HG03469 (cell line): ENCODE results near the gene KRT84.
"Not testable (repeated sequence)": the region's sequence is repeated elsewhere in the genome, so short reads cannot be mapped to it uniquely, and the experiment has no call there.

Source experiments
- ATAC-seq: cut with Tn5 transposase; IDR thresholded peaks from one replicate; pipeline ENCODE4 v1.9.1; 2021; ENCODE audit warnings: mild to moderate bottlenecking, moderate library complexity, moderate number of reproducible peaks; ENCODE audit not compliant: unreplicated experiment

Gene KRT84

GRCh38 chr12:52346593-52346992 is 38.9 kb downstream of the KRT84 start:
- ATAC-seq, result no peak

GRCh38 chr12:52345041-52345440 is 40.4 kb downstream of the KRT84 start:
- ATAC-seq, result not testable (repeated sequence)

GRCh38 chr12:52344111-52344510 is 41.3 kb downstream of the KRT84 start:
- no peak for ATAC-seq

- no peak for ATAC-seq
Measured at GRCh38 chr12:52343550-52343949, 41.9 kb downstream of the KRT84 start.

- no peak for ATAC-seq
Measured at GRCh38 chr12:52342781-52343490, 42.5 kb downstream of the KRT84 start.

- no peak for ATAC-seq
Measured at GRCh38 chr12:52341066-52341580, 44.3 kb downstream of the KRT84 start.

- ATAC-seq, result no peak
Measured at GRCh38 chr12:52338241-52338960, 47.1 kb downstream of the KRT84 start.

GRCh38 chr12:52337054-52337453 is 48.4 kb downstream of the KRT84 start:
- ATAC-seq, result no peak

- no peak for ATAC-seq
Measured at GRCh38 chr12:52336641-52337040, 48.8 kb downstream of the KRT84 start.

GRCh38 chr12:52335598-52336262 is 49.7 kb downstream of the KRT84 start:
- no peak for ATAC-seq

- ATAC-seq, result no peak
Measured at GRCh38 chr12:52334185-52334584, 51.3 kb downstream of the KRT84 start.

- ATAC-seq, result no peak
Measured at GRCh38 chr12:52333321-52333720, 52.1 kb downstream of the KRT84 start.

- no peak for ATAC-seq
Measured at GRCh38 chr12:52332381-52332780, 53.1 kb downstream of the KRT84 start.

GRCh38 chr12:52331833-52332232 is 53.6 kb downstream of the KRT84 start:
- no peak for ATAC-seq

GRCh38 chr12:52331039-52331438 is 54.4 kb downstream of the KRT84 start:
- ATAC-seq, result no peak

- ATAC-seq, result no peak
Measured at GRCh38 chr12:52327830-52328500, 57.5 kb downstream of the KRT84 start.
